Stimulated activated CD4-positive, alpha-beta T cell treated with anti-CD3 and anti-CD28 coated beads, TNF-alpha, amount 100 ng/mL, for 4 hours (primary cell): ENCODE results near the gene RAB4A.

Experiments
- DNase-seq, 3 experiments: peaks; one replicate each; pipeline ENCODE4 v3.0.0-alpha.2; 2020; ENCODE audit warnings: low read depth in 3 of 3

Gene RAB4A

DNA sequence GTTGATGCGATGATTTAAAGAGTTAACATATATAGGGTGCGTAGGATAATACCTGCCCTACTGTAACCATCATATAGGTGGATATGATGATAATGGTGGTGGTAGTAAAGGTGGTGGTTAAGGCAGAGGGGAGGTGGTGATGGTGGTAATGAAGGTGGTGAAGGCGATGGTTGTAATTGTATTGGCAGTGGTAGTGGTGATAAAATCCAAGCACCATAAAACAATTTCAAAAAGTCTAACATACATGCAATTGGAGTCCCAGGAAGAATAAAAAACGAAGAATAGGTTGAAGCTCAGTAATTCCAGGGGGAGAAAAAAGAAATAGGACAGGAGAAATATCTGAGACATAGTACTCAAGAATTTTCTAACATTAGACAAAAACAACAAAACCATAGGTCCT, 27.3 kb upstream of the RAB4A start:
- no peak for DNase-seq

DNA sequence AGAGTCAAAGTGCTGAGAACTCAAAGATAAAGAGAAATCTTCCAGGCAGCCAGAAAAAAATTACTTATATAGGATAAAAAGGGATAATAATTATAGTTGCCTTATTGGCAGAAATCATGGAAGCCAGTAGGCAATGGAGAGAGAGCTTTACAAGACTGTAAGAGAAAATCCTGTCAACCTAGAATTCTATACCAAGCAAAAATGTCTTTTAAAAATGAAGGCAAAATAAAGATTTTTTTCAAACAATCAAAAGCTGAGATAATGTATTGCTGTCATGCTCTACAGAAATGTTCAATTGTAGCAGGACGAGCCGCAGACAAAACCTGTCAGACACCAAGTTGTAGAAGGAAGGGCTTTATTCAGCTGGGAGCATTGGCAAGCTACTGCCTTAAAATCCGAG, 26.8 kb upstream of the RAB4A start:
- no peak for DNase-seq

DNA sequence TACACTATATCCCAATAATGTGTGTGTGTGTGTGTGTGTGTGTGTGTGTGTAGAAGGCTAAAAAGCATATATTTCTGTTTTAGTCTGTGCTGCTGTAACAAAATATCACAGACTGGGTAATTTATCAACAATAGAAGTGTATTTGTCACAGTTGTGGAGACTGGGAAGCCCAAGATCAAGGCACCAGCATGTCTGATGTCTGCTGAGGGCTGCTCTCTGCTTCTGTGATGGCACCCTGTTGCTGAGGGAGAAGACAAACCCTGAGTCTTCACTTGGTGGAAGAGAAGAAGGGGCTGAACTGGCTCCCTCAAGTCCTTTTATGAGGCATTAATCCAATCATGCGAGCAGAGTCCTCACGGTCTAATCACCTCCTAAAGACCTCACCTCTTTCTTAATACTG, 23.0 kb upstream of the RAB4A start:
- no peak for DNase-seq

DNA sequence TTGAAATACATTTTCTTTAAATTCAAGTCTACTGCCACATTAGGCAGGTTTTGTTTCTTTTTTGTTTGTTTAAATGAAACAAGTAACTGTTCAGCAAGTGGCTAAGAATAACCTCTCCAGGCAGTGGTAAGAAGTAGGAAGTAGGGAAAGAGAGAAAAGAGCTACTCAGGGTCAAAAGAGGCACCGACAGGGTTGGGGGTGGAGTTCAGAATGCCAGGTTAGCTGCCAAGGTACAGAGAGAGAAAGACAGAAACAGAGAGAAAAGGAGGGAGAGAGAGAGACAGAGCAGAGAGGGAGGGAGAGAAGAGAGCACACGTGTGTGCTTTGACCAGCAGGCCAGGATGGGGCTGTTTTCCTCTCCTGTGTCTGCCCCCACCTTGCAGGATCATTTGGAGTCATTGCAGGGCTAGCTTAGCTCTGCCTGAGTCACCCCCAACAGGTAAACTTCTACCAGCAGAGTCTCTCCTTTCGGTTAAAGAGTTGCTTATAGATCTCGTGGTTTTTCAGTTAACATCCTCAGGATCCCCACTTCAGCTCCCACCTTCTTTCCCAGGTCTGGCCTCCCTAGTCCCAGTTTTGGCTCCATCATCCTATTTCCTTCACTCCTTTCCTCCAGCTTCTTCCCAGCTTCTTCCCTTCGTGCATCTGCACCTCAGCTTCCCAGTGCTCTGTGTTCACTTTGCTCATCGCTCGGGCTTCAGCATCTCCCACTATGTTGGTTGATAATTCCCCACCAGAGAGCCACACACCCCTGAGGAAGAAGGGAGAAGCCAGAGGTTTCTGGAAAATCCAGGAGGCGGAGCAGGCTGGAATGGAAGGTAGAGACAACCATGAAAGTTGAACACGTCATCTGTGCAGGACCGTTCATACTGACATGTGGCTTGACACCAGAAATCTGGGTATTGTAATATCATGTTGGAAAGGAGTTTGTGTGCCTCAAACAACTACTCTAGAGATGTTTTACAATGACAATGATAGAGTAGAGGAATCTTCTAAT, 21.8 kb upstream of the RAB4A start:
- no peak for DNase-seq

DNA sequence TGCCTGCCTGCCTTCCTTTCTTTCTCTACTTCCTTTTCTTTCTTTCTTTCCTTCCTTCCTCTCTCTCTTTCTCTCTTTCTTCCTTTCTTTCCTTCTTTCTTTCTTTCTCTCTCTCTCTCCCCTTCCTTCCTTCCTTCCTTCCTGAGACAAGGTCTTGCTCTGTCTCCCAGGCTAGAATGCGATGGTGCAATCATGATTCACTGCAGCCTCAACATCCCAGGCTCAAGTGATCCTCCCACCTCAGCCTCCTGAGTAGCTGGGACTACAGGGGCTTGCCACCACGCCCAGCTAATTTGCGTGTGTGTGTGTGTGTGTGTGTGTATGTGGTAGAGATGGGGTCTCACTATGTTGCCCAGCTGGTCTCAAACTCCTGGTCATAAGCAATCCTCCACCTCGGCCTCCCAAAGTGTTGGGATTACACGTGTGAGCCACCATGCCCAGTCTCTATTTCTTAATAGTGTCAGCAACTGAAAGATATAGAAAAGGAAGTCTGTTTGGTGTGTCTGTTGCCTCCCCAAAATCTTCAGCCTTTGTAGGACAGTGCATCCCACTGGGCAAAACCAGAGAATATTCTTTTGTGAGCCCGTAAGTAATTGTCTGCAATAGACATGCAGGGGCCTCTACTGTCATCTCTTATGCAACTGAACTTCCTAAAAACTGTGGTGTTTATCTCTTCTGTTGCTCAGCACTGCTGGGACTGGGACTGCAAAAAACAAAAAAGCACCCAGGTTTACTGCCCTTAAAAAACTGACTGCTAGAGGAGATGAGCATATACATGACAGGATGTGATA, 20.9 kb upstream of the RAB4A start:
- DNase-seq: no peak

DNA sequence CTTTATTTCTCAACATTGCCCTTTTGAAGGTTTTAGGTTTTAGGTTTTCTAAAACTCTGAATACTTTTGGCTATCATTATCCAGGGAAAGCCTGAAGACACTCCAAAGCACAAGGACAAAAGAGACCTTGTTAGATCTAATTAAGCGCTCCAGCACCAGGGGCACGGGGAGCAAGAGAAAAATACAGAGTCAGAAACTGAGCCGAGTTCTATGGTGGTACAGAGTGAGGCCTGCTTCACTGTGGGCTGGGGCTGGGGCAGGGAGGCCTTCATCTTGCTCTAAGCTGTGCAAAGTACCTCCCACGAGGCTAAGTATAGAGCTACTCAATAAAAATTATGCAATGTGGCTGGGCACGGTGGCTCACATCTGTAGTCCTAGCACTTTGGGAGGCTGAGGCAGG, 19.7 kb upstream of the RAB4A start:
- DNase-seq: no peak

DNA sequence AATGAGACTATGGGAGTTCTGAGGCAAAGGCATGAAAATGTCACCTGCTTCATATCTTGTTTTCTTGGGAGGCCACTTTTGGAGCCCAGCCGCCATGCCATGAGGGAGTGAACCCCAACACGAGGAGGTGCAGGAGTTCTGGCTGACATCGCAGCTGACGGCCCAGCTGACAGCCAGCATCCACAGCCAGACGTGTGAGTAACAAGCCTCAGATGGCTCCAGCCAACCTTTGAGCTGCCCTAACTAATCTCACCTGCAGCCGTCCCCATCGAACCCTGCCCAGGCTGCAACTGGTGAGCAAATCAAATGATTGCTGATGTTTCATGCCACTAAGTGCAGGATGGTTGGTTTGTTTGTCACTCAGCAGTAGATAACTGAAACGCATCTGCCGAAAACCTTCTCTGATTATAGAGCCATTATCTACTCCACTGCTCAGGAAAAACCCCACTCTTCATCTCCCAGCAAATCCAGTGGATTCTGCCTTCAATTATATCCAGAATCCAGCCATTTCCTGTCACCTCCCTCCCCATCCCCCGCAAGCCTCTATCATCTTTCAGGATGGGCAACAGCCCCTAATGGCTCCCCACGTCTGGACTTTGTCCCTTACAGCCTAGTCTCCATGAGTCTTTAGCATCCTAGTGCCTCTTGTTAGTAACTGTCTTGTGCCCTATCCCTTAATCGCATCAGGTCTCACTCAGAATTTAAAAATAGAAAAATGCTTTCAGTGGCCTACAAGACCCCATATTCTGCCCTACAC, 18.5 kb upstream of the RAB4A start:
- DNase-seq: no peak

DNA sequence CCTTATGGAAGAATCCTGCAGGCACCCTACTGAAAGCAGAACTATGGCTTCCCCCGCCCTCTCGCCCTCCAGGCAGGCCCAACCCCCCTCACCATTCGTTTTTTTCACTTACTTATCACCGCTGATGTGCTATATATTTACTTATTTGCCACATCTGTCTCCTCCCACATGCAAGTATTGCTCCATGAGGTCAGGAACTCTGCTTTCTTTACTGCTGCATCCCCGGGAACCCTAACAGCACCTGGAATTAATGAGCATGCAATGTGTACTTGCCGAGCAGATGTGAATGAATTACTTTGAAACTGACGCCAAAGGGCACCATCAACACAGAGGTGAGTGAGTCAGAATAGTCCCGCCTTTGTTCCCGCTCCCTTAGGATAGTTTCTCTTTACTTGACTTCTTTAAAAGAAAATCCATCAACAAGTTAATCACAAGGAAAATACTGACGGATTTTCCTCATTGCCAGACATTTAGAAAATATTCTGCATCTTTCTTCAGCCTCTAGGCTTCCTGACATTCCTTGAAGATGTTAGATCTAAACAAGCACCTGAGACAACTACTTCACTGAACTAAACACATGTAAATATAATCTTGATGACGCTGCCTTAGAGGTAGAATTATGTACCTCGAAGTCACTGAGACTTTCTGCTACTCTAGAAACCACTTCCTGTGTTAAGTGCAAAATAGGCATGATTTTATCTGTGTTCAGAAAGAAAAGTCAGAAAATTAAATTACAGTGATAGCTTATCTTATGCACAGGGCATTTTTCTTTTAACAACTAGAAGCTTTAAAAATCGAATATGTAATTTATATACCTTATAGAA, 17.5 kb upstream of the RAB4A start:
- no peak for DNase-seq

DNA sequence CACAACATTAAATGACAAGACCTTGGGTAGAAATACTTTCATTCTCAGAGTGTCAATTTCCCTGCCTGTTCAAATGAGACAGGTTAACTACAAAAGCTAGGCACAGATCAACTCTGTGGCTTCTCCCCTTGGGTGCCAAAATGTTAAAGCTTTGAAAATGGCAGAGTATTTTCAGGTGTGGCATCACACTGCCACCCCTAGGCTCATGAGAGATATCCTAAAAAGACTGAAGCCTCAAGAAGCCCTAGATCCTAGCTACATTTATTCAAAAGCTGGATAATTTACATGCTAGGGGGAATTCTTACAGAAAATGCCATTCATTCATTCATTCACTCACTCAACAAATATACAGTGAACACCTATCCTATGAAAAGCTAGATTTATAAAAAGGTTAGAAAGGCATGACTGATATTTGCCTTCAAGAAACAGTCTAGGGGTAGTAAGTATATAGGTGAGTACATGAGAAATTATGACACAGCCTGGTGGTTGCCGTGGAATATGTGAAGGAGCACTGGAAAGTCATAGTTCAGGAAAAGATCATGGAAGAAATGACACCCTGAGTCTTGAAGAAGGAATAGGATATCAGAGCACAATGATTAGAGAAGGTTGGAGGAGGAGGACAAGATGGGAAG, 15.9 kb upstream of the RAB4A start:
- no peak for DNase-seq

DNA sequence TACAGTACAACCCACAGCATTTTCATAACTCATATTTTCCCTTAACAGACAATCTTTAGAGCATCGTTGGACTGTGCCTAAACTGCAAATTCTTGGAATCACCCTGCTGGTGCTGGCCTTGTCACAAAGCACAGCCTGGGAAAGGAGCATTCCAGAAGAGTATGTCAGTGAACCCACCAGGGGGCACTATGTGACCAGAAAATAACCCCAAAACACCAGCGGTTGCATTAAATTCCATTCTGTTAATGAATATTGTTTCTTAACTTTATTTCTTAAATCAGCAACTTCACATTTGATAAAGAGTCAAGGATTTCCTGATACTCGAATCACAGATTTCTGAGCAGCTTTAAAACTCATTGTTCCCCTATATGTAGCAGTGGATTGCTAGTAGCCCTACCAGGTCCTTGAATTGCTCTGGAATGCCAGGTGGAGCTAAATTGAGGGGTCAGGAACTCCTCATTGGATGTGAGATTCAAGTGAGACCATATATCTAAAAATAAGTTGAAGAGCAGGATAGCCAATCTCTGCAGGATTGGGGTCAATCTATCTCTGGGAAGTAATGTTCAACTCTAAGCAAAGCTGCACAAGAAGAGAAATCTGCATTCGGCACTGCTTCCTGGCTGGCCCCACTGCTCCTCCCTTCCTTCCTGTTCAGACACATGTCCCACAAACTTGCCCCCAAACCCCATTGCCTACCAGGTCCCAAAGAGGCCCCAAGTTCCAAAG, 12.7 kb upstream of the RAB4A start:
- DNase-seq: peak; percentile 30 to 35 (median 31)

DNA sequence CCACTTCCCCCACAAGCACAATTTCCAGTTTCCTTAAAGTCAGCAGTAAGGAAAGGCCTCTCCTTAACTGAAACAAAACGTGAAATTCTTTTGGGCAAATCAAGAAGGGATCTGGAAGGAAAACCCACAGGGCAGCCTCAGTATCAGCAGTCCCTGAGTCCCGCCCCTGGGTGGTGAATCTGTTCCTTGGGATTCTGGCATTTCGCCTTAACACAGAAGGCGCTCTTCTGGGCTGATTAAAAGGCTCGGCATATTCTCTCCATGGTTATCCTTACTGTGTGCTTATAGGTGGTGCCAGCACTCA, 12.2 kb upstream of the RAB4A start:
- DNase-seq: no peak

DNA sequence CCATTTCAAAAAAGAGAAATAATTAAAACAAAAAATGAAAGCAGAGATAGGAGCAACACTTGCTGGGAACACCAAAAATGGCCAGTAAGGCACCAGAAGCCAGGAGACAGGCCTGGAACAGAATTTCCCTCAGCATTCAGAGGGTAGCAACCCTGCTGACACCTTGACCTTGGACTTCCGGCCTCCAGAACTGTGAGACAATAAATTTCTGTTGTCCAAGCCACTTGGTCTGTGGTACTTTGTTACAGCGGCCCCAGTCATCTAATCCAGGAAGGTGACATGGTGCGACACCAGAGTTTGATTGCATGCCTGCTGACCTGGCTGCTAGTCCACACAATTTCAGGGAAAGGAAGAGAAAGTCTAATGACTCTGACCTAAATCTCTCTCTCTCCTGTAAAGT, 10.6 kb upstream of the RAB4A start:
- no peak for DNase-seq

DNA sequence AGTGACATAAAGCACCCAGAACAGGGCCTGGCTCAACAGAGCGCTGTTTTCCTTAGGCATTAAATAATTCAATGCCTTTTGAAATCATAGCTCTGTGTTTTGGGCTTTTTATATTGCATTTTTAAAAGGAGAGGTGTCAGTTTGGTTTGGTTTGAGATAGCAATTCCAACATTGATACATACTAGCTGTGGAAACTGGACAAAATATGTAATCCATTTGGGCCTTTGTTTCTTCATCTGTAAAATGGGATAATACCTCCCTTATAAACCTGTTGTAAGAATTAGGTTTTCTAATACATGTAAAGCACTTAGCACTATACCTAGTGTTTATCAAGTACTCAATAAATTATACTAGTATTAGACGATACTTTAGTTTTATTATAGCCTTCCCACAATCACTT, 8.7 kb upstream of the RAB4A start:
- DNase-seq: no peak

DNA sequence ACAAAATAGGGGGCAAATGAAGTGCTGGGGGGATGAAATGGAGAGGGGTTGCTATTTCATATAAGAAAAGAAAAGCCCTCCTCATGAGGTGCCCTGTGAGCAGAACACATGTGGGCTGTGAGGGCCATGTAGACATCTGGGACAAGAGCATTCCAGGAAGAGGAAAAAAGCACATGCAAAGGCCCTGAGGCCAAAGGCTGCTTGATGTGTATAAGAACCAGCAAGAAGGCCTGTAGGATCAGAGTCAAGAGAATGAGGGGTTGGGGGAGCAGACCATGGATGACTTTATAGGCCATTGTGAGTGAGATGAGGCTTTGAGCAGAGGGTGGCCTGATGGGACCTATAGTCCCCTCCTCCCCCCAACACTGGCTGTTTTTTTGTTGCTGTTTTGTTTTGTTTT, 7.7 kb upstream of the RAB4A start:
- no peak for DNase-seq

DNA sequence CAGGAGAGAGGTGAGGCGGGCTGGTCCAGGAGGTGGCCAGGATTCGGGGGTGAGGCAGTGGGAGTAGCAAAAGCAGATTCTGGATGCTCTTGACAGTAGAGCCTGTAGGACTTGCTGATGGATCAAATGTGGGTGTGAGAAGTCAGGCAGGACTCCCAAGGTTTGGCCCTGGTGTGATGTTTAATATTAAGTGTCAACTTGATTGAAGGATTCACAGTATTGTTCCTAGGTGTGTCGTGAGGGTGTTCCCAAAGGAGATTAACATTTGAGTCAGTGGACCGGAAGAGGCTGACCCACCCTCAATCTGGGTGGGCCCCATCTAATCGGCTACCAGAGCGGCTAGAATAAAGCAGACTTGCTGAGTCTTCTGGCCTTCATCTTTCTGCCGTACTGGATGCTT, 6.8 kb upstream of the RAB4A start:
- DNase-seq: no peak

DNA sequence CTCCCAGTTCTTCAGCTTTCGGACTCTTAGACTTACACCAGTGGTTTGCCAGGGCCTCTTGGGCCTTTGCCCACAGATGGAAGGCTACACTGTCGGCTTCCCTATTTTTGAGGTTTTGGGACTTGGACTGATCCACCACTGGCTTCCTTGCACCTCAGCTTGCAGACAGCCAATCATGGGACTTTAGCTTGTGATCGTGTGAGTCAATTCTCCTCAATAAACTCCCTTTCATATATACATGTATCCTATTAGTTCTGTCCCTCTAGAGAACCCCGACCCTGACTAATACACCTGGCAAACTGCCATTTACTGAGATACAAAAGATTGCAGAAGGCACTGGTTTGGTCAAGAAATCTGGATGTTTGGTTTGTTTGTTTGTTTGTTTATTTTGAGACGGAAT, 6.4 kb upstream of the RAB4A start:
- no peak for DNase-seq

DNA sequence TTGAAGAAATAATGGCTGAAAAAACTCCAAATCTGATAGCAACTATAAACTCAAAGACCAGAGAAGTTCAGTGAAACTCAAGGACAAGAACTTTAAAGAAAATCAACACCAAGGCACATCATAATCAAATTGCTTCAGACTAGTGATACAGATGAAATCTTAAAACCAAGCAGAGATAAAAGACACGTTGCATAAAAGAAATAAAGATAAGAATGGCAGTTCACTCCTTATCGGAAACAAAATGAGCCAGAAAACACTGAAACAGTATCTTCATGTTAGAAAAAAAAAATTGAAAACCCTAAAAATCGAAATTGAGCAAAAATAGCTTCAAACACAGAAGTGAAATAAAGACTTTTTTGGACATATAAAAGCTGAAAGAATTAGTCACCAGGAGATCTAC, 4.6 kb upstream of the RAB4A start:
- DNase-seq: no peak

DNA sequence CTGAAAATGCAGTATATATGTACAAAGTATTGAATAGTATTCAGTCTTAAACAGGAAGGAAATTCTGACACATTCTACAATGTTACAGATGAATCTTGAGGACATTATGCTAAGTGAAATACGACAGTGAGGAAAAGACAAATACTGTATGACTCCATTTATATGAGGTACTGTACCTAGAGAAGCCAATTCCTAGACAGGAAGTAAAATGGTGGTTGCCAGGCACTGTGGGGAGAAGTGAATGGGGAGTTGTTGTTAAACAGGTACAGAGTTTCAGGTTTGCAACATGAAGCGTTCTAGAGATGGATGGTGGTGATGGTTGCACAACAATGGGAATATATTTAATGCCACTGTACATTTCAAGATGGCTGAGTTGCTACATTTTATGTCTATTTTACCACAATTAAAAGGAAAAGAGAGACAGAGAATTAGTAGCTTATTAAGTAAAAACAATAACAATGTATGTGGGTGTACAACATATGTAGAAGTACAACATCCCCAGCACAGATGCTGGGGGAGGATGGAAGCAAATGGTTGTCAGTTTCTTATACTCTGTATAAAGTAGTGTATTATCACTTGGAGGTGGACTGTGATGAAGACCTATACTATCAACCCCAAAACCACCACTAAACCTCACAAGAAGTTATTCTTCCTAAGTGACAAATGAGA, 3.9 kb upstream of the RAB4A start:
- DNase-seq: no peak

DNA sequence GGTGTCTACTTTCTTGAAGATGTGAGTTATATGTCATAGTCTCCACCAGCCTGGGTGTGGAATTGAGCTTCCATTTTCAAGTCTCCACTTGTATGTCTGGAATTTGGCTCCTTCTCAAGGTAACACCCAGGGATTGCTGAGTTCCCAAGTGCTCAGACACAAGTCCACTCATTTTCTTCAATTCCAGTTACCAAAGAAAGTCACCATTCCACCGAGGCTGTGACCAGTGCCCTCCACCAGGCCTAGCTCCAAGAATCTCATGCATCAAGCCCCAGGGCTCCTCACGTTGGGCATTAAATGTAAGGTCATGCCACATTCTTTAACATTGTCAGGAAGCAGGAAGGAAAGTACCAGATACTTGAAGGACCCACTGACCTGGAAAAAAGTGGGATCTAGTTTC, 2.4 kb upstream of the RAB4A start:
- DNase-seq: no peak
